Non-pigmented ciliary epithelial cell (primary cell): ENCODE data around the gene CDK14.

Experiments used
- DNase-seq: peaks from one replicate; pipeline ENCODE4 v3.0.0-alpha.2; 2010; ENCODE audit warnings: low read depth

CDK14 gene

GRCh38 chr7:91228327-91228726 lies 632.2 kb downstream of the CDK14 start:
- DNase-seq, result no peak

GRCh38 chr7:91228927-91229558 lies 632.9 kb downstream of the CDK14 start:
- no peak for DNase-seq

GRCh38 chr7:91230100-91230499 lies 634.0 kb downstream of the CDK14 start:
- no peak for DNase-seq

GRCh38 chr7:91230503-91230902 lies 634.4 kb downstream of the CDK14 start:
- no peak for DNase-seq

- DNase-seq, result no peak
Observed at GRCh38 chr7:91233212-91233611, 637.1 kb downstream of the CDK14 start.

- DNase-seq, result no peak
Observed at GRCh38 chr7:91235211-91235832, 639.2 kb downstream of the CDK14 start.

GRCh38 chr7:91239171-91239604 lies 643.1 kb downstream of the CDK14 start:
- peak; percentile 61 for DNase-seq

GRCh38 chr7:91239772-91240171 lies 643.7 kb downstream of the CDK14 start:
- no peak for DNase-seq

- DNase-seq, result no peak
Observed at GRCh38 chr7:91240376-91240941, 644.3 kb downstream of the CDK14 start.

GRCh38 chr7:91242097-91242844 lies 646.1 kb downstream of the CDK14 start:
- DNase-seq, result no peak

- no peak for DNase-seq
Observed at GRCh38 chr7:91243591-91244301, 647.6 kb downstream of the CDK14 start.

GRCh38 chr7:91247500-91247899 lies 651.4 kb downstream of the CDK14 start:
- no peak for DNase-seq

GRCh38 chr7:91248996-91249395 lies 652.9 kb downstream of the CDK14 start:
- DNase-seq, result no peak

GRCh38 chr7:91249506-91250233 lies 653.5 kb downstream of the CDK14 start:
- no peak for DNase-seq

GRCh38 chr7:91250706-91251105 lies 654.6 kb downstream of the CDK14 start:
- DNase-seq, result no peak

GRCh38 chr7:91251877-91252276 lies 655.8 kb downstream of the CDK14 start:
- no peak for DNase-seq
